Measurements from ENCODE around the gene PCYT2. TPM values are rescaled to one million over a fixed set of nuclear protein-coding genes. Genes with fewer than 3 reads are reported as not detected.

The PCYT2 gene
- total RNA-seq, 1 donor from 2014 or later = 47.1 TPM

DNA sequence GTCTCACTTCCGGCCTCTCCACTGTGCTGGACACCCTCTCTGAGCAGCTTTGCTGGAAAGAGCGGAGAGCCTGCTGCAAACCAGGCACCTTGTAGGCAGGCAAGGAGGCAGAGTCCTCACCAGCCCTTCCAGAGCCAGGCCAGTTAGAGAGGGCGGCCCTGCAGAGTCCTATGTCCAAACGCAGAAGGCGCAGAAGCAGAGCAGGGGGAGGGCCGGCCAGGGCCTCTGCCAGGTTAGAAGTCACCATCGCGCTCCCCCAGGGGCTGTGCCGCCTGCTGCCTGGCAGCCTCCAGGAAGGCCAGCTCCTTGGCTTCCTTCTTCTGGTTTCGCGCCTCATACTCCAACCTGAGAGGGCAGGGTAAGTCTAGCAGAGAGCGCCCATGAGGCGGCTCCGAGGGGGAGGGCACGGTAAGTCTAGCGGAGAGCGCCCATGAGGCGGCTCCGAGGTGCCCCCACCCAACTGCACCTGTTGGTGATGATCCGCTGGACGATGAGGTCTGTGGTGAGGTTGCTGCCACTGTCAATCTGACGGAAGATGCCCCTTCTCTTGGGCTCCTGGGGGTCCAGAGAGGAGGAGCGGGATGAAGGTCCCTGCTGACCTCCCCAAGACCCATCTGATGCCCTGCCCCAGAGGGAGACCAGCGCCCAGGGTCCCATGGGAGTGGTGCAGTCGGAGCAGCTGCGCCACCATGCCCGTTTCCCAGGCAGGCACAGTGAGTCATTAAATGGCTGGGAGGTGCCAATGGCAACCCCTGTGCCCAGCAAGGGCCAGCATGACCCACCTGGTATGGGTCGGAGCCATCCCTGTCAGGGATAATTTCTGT lies 6.4 kb downstream of the PCYT2 start:
- no peak for DNase-seq (ENCODE audit: low spot score)
- intact Hi-C loops (cut with DNase I) = no loop called here

- intact Hi-C loops (cut with DNase I) = no loop called here
- DNase-seq (ENCODE audit: low spot score) = no peak
These were observed 7.2 kb downstream of the PCYT2 start for GRCh38 chr17:81903896-81904599.

DNA sequence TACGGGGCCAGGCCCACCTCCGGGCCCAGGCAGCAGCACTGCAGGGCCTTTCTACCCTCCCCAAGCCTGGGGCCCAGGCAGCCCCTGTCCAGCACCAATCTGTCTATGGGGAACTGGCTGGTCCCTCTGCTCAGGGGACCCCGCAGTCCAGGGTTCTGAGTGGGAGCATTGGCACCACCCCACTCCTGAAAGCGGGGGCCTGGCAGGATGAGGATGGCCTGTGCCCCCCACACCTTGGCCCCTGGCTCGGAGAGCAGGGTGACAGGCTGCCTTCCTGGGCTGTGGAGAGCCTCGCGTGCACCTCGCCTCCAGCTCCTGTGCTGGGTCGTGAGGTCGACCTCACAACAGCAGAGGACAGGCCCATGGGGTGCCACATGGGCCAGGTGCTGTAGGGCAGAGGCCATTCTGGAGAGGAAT lies 7.8 kb downstream of the PCYT2 start:
- no peak for DNase-seq (ENCODE audit: low spot score)
- intact Hi-C loops (cut with DNase I) = no loop called here

- no peak for DNase-seq (ENCODE audit: low spot score)
- intact Hi-C loops (cut with DNase I) = no loop called here
These were observed 8.4 kb downstream of the PCYT2 start for GRCh38 chr17:81902653-81903414.

GRCh38 chr17:81902023-81902652 lies 9.1 kb downstream of the PCYT2 start, which contains the start of gene NPB:
NPB (plus strand) TSS chr17:81902238; CDS start chr17:81902278, 40 bp downstream.
- intact Hi-C loops (cut with DNase I) = no loop called here
- DNase-seq (ENCODE audit: low spot score) = no peak

- no peak for DNase-seq (ENCODE audit: low spot score)
These were observed 9.8 kb downstream of the PCYT2 start for GRCh38 chr17:81901167-81902022.

DNA sequence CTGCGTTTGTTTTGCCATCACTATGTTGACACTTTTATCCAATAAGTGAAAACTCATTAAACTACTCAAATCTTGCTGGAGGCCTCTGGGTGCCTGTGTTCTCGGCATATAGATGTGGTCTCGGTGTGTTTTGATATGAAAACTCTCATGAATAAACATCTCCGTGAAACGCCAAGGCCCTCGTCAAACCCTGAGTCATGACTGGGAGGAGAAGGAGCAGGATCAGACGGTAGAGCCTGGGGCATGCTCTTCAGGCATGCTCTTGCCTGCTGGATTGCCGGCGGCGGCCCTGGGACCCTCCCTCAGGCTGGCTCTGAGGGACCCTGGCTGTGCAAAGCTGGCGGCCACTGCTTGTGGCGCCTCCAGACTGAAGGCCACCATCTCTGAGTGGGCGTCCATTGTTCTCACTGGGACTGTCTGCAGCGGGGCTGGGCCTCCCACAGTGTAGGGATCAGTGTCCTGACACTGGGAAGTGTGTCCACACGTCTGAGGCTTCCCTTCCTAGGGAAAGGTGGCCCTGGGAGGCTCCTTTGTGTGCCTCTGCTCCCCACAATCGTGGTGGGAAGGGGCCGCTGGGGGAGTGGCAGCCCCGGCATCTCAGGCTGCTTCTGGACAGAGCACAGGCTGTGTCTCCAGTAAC lies 10.9 kb downstream of the PCYT2 start:
- DNase-seq (ENCODE audit: low spot score) = no peak
- intact Hi-C loops (cut with DNase I) = no loop called here

More at GRCh38 chr17:81901167-81902022, 9.8 kb downstream of the PCYT2 start:
- intact Hi-C loops (cut with DNase I) = no loop called here

DNA sequence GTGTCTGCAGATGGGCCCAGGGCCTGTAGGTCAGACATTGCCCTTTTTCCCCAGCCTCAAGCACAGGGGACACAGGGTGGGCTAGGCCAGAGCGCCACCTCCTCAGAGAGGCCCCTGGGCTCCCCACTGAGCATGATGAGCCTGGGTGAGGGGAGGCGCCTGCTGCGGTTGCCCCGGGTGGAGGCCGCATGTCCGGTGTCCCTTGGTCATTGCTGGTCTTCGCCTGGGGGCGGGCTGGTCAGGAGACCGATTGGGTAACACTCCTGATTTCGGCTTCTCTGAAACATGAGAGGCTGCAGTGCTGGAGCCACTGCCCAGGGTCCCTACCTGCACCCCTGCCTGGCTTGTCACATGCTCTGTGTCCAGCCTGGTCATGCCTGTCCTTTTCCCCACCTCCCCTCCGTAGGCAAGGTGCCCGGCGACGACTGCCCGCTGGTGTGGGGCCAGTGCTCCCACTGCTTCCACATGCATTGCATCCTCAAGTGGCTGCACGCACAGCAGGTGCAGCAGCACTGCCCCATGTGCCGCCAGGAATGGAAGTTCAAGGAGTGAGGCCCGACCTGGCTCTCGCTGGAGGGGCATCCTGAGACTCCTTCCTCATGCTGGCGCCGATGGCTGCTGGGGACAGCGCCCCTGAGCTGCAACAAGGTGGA lies 11.6 kb downstream of the PCYT2 start:
- DNase-seq (ENCODE audit: low spot score) = no peak
- intact Hi-C loops (cut with DNase I) = no loop called here

DNA sequence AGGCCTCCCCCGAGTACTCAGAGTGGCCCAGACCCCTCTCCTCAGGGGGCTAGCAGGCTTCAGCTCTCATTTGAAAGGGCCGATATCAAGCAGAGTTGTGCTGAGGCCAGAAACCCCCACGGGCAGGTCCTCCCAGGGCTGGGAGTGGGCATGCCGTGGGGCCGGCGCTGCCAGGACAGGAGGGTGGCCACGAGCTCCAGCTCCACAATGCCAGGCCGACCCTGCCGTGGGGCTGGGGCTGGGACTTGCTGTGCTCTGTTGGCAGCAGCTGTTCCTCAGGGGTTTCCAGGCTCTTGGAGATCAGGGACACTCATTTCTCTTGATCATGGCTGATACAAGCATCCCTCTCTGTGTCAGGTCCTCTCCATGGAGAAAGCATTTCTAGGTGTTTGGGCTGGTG lies 12.3 kb downstream of the PCYT2 start:
- intact Hi-C loops (cut with DNase I) = no loop called here
- DNase-seq (ENCODE audit: low spot score) = no peak

- no peak for DNase-seq (ENCODE audit: low spot score)
These were observed 13.0 kb downstream of the PCYT2 start for GRCh38 chr17:81898029-81898866.

DNA sequence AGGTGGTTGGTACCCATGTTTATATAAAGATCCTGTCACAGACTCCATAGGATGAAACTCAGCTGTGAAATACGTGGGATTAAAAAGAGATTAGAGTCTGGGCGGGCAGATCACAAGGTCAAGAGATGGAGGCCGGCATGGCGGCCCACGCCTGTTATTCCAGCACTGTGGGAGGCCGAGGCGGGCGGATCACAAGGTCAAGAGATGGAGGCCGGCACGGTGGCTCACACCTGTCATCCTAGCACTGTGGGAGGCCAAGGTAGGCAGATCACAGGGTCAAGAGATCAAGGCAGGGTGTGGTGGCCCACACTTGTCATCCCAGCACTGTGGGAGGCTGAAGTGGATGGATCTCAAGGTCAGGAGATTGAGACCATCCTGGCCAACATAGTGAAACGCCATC lies 15.8 kb downstream of the PCYT2 start:
- intact Hi-C loops (cut with DNase I) = no loop called here
- no peak for DNase-seq (ENCODE audit: low spot score)

More at GRCh38 chr17:81898029-81898866, 13.0 kb downstream of the PCYT2 start:
- intact Hi-C loops (cut with DNase I) = no loop called here

- intact Hi-C loops (cut with DNase I) = no loop called here
- no peak for DNase-seq (ENCODE audit: low spot score)
These were observed 20.0 kb downstream of the PCYT2 start for GRCh38 chr17:81891303-81891552.

- no peak for DNase-seq (ENCODE audit: low spot score)
- intact Hi-C loops (cut with DNase I) = no loop called here
These were observed 20.5 kb downstream of the PCYT2 start for GRCh38 chr17:81890447-81891302.

DNA sequence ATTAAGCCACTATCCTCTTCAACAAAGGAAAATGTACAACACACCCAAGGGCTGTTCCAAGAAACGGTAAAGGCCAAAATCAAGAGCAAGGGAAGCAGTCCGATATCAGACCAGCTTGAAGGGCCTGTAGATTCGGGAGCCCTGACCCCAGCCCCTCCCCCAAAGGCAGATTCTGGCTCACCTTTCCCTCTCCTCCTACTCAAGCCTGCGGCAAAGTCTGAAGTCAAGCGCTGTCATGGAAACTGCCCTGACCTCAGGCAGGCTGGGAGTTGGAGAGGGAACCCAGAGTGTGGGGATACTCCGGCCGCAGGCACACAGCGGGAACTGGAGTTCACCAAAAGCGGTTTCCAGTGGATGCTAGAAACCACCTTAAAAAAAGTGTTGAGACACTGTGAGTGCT lies 21.6 kb downstream of the PCYT2 start:
- DNase-seq (ENCODE audit: low spot score) = no peak
- intact Hi-C loops (cut with DNase I) = no loop called here

DNA sequence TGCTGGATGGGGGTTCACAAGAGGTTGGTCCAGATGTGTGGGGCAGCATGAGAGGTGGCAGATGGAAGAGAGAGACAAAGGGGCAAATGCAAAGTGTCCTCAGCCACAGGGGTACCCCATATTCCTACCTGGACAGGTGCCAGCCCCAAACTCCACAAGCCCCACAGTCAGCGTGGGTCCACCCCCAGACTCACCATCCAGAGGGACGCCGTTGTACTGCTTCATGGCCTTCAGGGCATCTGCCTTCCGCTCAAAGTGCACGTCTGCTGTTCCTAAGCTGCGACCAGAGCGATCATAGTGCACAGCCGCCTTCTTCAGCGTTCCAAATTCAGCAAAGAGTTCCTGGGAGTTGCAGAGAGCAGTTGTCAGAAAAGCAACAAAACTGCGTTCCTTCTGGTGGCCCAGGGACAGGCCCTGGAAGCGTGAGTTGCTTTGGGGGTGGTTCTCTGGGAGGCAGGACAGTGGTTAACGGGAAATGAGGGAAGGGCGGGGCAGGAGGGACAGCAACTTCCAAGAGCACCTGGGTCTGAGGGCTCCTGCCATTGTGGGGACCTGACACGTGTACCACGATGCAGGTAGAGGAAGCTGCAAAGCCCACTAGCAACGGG lies 22.1 kb downstream of the PCYT2 start:
- intact Hi-C loops (cut with DNase I) = no loop called here
- DNase-seq (ENCODE audit: low spot score) = no peak
